Measurements from ENCODE around the gene CRY2.

CRY2 gene

GRCh38 chr11:45848654-45849081, 1.4 kb downstream of the CRY2 start:
- no peak for DNase-seq (ENCODE audit: low spot score)

- DNase-seq (ENCODE audit: low spot score), result no peak
Measured at GRCh38 chr11:45850446-45850845, 3.2 kb downstream of the CRY2 start.

GRCh38 chr11:45851228-45851627, 4.0 kb downstream of the CRY2 start:
- no peak for DNase-seq (ENCODE audit: low spot score)

DNA sequence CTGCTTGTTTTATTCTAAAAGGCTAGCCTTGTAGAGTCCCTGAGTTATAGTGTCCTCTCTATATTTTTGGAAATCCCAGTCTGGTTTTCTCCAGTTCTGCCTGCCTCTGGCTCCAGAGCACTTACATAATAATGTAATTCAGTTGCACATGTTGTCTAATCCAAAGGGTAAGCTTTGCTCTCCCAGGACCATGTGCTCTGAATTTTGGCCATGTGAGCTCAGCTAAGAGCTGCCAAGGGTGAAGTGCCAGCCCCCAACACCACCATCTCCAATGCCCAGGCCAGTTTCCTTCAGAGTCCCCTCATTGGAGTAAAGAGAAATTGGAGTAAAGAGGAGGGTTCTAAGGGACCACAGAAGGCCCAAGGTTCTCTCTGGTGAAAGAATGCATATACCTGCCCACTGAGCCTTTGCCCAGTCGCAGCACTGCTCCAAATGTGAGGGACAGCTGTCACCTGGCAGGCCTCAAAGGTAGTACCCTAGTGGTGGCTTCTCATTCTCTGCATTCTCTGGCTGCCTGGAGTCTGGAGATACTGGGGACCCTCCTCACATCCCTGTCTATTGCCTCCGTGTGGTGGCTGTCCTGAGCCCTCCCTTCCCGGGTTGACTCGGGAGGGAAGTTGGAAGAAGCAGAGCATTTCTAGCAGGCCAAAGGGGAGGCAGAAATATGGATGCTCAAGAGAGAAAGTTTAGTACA, 4.9 kb downstream of the CRY2 start:
- DNase-seq (ENCODE audit: low spot score), result peak; percentile 30

DNA sequence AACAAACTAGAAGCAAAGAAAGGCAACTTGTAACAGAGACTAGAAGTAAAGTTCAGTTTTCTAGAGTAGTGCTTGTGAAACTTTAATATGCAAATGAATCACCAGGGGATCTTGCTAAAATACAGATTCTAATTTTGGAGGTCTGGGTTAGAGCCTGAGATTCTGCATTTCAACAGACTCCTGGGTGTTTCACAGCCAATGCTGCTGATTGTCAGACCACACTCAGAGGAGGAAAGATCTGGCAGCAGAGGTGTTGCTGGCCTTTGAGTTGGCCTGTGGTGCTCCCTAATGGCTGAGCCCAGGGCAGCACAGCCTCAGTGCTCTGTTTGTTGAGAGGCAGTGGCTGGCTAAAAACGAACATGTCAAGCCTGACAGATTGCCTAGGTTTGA, 5.4 kb downstream of the CRY2 start:
- peak; percentile 37 for DNase-seq (ENCODE audit: low spot score)

DNA sequence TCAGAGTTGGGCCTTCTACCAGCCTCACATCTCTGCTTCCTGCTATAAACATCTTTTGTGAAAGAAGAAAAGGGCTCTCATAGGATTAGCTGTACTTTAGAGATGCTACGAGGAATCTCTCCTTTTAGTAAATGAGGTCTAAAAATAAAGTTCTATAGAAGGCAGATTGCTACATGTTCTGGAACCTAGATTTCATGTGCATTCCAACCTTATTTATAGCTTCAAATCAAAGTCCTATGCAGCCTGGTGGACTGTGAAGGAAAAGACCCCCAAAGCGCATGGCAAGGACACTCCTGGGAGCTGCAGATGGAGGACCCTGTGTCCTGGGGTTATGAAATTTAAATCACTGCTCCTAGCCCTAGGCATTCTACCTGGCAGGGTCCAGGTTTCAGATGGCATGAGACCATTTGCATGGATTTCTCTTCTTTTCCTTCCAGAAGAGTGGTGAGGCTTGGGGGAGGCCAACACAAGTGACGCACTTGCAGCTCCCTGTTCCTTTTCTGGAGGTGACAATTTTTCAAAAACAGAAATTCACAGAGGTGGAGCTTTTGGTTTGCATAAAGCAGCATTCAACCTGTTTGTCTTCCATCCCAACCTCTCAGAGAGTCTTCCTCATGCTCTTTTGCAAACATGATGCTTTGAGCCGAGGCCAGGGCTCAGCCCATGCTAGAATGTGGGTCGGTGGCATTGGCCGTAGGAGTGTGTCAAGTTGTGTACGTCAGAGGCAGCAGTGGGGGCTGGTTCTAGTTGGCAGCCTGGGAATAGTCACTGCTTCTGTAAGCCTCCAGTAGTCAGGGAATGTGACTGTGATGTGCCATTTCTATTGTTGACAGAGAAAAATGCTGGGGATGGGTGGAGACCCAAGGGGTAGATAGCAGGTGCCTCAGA, 6.3 kb downstream of the CRY2 start:
- no peak for DNase-seq (ENCODE audit: low spot score)

DNA sequence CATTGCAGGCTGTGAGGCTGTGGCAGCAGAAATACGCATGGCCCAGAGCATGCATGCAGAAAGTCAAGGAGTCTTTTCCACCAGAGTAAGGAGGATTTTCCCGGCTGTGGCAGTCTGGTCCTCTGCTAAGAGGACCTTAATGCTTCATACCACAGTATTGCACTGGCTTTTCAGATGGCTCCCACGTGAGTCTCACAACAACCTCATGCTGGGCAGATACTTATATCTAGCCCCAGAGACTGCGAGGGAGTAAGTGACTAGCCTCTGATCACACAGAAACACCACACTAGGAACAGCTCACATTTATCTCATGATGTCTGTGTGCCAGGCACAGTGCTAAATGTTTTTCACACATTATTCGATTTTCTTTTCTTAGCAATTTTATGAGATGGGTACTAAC, 8.0 kb downstream of the CRY2 start:
- DNase-seq (ENCODE audit: low spot score), result no peak

- no peak for DNase-seq (ENCODE audit: low spot score)
Measured at GRCh38 chr11:45856044-45856468, 8.8 kb downstream of the CRY2 start.

GRCh38 chr11:45857961-45858474, 10.7 kb downstream of the CRY2 start:
- peak; percentile 7 for DNase-seq (ENCODE audit: low spot score)

GRCh38 chr11:45858751-45859398, 11.6 kb downstream of the CRY2 start:
- no peak for DNase-seq (ENCODE audit: low spot score)

GRCh38 chr11:45859661-45860140, 12.4 kb downstream of the CRY2 start:
- peak; percentile 74 for DNase-seq (ENCODE audit: low spot score)

- DNase-seq (ENCODE audit: low spot score), result no peak
Measured at GRCh38 chr11:45860348-45860747, 13.1 kb downstream of the CRY2 start.

GRCh38 chr11:45860764-45861510, 13.7 kb downstream of the CRY2 start:
- no peak for DNase-seq (ENCODE audit: low spot score)

DNA sequence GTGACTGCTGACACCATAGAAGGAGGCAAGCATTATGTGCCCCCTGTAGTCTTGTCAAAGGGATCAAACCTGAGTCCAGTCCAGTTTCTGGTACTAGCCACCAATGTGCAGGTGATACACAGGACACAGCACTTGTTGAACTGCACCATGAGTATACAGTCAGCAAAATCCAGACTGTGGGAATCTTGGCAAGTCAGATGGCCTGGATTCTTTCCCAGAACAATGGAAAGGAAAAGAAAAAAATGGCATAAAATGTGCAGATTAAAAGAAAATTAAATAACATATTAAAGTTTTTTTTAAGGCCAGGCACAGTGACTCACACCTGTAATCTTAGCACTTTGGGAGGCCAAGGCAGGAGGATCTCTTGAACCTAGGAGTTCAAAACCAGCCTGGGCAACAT, 16.8 kb downstream of the CRY2 start:
- DNase-seq (ENCODE audit: low spot score), result no peak

DNA sequence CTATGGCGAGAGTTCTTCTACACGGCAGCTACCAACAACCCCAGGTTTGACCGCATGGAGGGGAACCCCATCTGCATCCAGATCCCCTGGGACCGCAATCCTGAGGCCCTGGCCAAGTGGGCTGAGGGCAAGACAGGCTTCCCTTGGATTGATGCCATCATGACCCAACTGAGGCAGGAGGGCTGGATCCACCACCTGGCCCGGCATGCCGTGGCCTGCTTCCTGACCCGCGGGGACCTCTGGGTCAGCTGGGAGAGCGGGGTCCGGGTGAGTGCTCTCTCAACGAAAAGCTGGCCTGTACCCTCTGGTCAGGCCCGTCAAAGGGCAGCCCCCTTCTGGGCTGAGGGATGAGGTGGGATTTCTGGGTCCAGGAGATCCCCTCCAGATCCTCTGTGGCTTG, 22.3 kb downstream of the CRY2 start:
- no peak for DNase-seq (ENCODE audit: low spot score)

GRCh38 chr11:45870706-45871105, 23.4 kb downstream of the CRY2 start:
- DNase-seq (ENCODE audit: low spot score), result no peak

GRCh38 chr11:45871638-45872037, 24.4 kb downstream of the CRY2 start:
- DNase-seq (ENCODE audit: low spot score), result no peak

DNA sequence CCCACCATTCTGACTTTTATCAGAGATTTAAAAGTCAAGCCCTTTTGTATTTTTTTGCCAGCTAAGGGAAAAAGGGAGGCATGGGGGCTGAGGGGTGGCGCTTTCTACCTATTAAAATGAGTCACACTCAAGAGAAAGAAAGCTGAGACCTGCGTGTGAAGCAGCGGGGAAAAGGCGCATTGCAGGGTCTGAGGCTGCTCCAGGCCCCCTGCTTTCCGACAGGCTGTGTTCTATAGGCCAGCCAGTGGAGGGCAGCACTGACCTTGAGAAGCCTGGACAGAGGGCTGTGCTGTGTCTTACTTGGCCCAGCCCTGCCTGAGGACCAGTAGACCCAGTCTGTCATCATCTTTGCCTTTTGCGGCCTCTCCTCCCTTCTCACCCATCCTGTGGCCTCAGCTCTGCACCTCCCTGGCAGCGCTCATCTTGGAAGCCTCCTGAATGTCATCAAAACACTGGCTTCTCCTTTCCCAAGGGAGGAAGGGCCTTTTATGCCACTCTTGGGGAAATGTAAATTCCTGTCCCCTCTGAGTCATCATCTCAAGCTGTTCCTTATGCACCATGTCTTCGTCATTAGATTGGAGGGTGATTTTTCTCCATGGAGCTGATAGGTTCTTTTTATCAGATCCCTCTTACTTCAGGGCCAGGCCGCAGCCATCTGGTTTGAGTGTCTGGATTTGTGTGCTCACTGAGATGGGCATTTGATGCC, 25.5 kb downstream of the CRY2 start:
- DNase-seq (ENCODE audit: low spot score), result peak; percentile 91

- DNase-seq (ENCODE audit: low spot score), result peak; percentile 30
Measured at GRCh38 chr11:45876401-45876800, 29.1 kb downstream of the CRY2 start.

GRCh38 chr11:45877221-45877620, 29.9 kb downstream of the CRY2 start:
- DNase-seq (ENCODE audit: low spot score), result no peak

DNA sequence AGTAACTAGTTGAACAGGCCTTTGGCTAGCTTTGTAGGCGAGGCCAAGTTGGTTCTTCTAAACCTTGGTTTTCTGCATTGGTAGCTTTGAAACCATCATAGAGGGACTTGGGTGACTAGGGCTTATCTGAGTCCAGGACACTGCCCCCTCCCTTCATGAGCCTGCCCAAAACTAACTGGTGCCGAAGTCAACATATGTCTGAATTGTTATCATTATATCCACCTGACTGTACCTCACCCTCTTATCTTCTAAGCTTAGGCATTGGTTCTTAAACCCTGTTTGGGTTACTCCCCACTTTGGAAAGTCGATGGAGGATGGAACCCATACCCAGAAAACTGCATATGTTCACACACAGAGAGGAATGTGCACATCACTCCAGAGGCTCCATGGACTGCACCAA, 30.6 kb downstream of the CRY2 start:
- DNase-seq (ENCODE audit: low spot score), result no peak
